GM18517 (cell line): Measurements from ENCODE around the gene ZBTB4.
A peak's percentile ranks its signal among the peaks of the same experiment; 100 is the strongest.
"Not testable (repeated sequence)": the region's sequence is repeated elsewhere in the genome, so short reads cannot be mapped to it uniquely, and the experiment has no call there.

Experiments
- ATAC-seq: cut with Tn5 transposase; IDR thresholded peaks from one replicate; pipeline ENCODE4 v1.9.1; 2021; ENCODE audit warnings: mild to moderate bottlenecking, moderate library complexity; ENCODE audit not compliant: unreplicated experiment

The ZBTB4 gene

DNA sequence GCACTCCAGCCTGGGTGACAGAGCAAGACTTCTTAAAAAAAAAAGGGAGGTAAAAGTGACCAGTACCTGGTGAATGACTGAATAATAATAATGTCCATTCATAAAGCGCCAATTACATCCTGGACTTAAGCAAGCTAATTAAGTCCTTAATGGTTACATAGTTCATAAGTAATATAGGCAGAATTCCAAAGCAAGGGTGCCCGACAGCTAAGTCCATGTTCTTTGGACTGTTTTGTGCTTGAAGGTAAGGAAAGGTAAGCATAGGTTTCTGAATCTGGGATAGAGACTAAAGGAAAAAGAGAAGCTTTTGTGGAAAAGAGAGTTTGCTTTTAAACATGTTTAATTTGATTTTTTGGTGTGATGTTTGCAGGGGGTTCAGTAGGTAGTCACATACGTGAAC is 14.5 kb upstream of the ZBTB4 start:
- no peak for ATAC-seq

DNA sequence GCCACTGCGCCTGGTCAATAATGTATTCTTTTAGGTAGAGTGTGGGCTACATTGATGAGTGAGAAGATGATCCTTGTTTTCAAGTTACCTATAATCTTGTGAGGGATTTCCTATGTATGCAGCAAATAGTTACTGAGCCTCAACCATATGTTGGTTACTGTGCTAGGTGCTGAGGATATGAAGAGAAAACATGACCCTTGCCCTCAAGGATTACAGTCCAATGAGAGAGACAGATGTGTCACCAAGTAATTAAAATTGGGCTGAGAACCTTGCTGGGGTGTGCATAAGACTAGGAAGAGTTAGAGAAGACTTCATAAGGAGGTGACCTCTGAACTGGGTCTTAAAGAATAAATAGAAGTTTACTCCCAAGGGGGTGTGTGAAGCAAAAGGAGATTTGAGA is 12.2 kb upstream of the ZBTB4 start:
- ATAC-seq, result no peak

DNA sequence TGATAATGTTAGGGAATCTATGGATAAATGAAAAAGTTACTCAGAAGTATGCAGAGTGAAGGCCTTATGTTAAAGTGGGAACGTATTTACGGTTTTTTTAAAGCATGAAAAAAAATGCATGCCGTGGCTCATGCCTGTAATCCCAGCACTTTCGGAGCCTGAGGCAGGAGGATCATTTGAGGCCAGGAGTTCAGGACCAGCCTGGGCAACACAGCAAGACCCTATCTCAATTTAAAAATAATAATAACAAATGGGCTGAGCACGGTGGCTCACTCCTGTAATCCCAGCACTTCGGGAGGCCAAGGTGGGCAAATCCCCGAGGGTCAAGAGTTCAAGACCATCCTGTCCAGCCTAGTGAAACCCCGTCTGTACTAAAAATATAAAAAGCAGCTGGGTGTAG is 10.7 kb upstream of the ZBTB4 start:
- ATAC-seq, result no peak

DNA sequence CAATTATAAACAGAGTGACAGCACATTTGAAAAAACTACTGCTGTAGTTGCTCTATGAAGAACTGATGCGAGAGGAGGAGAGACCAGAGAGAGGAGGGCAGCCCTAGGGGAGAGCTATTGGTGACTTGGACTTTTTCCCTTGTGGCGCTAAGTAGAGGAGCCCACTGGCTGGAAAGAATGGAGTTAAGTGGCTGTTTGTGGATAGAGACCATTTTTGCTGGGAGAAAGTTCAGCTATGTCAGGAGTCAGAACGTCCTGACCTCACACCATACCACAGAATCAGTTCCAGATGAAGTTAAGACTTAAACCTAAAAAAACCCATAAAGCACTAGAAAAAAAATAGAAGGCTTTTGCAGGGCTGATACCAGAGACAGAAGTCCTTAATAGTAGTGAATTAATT is 6.8 kb upstream of the ZBTB4 start:
- no peak for ATAC-seq

DNA sequence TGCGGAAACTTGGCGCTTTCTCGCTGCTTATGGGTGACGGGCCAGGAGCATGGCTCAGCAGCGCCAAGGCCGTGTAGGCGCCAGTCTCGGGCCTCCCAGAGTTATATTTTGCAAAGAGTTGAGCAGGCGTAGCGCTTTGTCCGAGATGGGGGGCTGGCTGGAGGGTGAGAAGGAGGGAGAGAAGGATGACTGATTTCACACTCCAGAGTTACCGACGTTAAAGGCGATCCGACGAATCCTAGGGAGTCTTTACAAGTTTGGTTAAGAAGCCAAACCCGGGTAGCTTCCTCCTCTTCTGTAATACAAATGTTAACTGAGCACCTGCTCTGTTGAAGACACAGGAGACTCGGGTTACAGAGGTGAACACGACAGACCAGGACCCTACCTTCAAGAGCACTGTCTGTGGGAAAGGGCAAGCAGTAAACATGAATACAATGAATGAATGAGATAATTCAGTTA is 5.5 kb upstream of the ZBTB4 start:
- no peak for ATAC-seq

DNA sequence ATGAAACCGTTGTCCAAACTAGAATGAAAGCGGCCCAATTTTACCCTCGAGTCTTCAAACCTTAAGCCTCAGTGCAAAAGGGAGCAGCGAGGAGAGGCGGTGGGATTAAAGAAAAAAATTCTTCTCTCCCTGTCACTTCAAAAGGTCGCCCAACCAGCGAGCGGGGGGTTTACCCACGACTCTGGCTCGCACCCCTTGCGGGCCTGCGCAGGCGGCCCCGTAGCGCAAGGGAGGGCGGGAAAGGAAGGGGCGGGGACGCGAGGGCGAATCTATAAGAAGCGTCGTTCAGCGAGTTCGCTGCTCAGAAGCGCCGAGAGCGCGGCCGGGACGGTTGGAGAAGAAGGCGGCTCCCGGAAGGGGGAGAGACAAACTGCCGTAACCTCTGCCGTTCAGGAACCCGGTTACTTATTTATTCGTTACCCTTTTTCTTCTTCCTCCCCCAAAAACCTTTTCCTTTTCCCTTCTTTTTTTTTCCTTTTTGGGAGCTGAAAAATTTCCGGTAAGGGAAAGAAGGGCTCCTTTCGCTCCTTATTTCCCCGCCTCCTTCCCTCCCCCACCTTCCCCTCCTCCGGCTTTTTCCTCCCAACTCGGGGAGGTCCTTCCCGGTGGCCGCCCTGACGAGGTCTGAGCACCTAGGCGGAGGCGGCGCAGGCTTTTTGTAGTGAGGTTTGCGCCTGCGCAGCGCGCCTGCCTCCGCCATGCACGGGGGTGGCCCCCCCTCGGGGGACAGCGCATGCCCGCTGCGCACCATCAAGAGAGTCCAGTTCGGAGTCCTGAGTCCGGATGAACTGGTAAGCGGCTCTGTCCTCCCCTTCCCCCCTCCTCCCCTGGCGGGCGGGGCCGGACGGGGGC is 4.9 kb upstream of the ZBTB4 start, which contains the start of gene POLR2A:
Gene POLR2A, plus strand, starts transcription at position 300 of the 852 bp plus-strand sequence.
- ATAC-seq, result peak; percentile 65

DNA sequence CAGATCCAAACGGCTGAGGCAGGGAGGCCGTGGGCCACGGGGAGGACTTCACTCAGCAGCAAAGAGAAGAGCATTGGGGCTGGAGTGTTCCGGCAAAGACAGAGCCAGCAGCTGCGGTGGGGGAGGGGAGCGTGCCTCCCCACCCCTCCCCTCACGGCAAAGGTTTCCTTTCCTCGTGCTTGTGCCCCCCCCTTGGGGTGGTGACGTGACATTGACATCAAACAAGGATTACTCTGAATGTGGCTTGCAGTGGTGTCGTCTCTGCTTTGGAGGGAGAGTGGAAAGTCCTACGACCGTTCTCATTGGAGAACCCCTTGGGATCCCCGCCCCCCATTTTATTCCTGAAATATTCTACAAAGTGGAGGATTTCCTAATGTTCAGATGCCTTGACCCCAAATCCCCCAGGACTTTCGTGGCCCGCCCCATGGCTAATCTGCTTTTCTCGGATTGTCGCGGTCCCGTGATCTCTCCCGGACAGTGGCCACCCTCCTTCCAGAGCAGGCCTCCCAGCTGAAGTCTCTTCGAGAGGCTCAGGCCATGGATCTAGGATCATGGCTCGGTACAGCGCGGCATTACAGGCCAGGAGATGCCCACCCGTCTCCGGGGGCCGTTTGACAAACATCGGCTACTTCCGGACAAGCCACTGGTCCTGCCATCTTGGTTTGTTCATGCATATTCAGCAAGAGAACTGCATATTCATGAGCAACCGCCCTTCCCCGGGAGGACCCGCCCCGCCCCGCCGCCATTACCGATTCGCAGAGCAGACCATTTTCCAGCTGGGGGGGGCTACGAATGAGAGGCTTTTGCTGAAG is 4.0 kb upstream of the ZBTB4 start:
- peak; percentile 35 for ATAC-seq

DNA sequence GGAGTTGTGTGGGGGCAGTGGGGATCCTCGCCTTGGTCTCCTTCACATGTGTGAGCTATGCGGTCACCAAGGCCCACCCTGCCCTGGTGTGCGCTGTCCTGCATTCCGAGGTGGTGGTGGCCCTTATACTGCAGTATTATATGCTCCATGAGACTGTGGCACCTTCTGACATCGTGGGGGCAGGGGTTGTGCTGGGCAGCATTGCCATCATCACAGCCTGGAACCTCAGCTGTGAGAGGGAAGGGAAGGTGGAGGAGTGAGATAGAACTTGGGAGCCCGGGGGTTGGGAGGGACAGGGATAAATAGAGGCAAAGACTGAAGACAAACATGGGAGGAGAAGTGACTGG is 3.3 kb upstream of the ZBTB4 start:
- not testable (repeated sequence) for ATAC-seq

DNA sequence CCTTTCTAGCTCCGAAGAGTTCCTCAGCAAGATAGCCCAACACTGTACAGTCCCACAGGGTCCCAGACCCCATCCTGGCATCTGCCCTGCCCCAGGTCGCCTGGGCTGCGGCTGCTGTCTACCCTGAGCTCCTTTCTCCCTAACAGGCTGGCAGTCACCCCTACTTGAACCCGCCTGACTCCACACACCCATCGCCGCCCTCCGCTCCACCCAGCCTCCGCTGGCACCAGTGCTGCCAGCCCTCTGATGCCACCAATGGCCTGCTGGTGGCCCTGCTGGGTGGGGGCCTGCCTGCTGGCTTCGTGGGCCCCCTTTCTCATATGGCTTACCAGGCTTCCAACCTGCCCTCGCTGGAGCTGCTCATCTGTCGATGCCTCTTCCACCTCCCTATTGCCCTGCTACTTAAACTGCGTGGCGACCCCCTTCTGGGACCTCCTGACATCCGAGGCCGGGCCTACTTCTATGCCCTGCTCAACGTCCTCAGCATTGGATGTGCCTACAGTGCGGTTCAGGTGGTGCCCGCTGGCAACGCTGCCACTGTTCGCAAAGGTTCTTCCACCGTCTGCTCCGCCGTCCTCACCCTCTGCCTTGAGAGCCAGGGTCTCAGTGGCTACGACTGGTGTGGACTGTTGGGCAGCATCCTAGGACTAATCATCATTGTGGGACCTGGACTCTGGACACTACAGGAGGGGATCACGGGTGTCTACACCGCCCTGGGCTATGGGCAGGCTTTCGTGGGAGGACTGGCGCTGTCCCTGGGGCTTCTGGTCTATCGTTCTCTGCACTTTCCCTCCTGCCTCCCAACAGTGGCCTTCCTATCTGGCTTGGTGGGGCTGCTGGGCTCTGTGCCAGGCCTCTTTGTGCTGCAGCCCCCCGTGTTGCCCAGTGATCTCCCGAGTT is 2.7 kb upstream of the ZBTB4 start:
- not testable (repeated sequence) for ATAC-seq

DNA sequence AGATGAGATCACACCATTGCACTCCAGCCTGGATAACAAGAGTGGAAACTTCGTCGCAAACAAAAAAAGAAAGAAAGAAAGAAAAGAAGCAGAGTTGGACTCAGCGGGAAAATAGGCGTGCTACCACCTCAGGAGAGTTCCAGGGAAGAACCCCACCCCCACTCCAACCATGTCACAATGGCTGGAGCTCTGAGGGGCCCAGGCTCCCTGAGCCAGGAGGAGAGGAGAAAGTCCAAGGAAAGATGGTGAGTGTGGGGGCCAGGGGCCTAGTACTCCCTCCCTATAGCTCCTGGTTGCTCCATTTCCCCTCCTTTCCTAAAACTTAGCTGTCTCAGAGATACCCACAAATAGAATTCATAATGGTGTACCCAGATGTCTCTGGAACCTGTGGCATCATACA is 1.8 kb upstream of the ZBTB4 start, which contains the start of gene SLC35G6:
Gene SLC35G6, plus strand, starts transcription at position 172 of the 400 bp plus-strand sequence. Its CDS starts 71 bp downstream, at position 243.
- not testable (repeated sequence) for ATAC-seq

DNA sequence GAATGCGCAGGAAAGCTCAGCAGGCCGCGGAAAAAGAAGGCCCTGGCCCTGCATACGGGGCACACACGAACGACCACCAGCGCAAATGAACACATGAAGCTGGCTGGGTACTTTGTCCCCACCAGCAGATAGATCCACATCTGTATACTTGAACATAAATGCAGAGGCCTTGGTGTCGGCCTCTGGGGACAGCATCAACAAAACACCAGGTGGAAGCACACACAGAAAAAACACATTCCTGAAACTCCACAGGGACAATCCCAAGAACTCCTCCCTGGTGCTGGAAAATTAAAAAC is 606 bp upstream of the ZBTB4 start:
- ATAC-seq, result no peak

DNA sequence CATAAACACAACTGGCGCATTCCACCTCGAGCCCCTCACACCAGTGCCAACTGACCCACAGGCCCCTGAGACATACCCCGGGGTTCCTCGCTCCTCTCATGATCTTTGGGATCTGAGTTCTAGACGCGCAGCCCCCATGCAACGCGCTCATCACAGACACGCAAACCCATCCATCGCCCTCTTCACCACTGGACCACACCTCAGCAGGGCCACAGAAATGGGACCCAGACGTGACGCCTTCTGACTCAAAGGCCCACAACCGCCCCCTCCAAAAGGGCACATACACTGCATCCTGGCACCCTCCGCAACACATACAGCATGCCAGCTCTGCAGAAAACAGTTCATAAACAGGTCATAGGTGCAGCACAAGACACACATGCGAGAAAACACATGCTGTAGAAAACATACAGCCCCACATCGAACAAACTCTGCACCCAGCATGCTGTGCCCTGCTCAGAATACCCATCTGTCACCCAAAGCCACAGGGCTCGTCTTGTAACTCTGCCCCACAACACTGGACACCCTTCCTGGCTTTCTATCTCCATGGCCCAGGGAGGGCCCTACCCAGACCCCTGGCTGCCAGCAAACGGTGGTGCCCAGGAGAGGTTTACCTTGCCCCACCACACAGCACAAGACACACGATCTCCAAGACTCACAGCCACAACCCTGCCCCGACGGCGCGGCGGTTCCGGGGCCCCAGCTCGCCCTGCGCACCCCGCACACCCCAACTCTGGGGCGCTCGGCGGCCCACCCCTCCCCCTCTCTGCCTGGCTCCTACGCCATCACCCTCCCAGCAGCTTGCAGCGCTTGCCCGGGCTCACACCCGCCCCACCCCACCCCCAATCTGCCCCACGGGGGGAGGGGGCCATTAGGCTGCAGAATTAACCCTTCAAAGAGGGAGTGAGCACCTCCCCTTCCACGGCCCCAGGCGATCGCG is 887 bp downstream of the ZBTB4 start:
- ATAC-seq, result no peak

DNA sequence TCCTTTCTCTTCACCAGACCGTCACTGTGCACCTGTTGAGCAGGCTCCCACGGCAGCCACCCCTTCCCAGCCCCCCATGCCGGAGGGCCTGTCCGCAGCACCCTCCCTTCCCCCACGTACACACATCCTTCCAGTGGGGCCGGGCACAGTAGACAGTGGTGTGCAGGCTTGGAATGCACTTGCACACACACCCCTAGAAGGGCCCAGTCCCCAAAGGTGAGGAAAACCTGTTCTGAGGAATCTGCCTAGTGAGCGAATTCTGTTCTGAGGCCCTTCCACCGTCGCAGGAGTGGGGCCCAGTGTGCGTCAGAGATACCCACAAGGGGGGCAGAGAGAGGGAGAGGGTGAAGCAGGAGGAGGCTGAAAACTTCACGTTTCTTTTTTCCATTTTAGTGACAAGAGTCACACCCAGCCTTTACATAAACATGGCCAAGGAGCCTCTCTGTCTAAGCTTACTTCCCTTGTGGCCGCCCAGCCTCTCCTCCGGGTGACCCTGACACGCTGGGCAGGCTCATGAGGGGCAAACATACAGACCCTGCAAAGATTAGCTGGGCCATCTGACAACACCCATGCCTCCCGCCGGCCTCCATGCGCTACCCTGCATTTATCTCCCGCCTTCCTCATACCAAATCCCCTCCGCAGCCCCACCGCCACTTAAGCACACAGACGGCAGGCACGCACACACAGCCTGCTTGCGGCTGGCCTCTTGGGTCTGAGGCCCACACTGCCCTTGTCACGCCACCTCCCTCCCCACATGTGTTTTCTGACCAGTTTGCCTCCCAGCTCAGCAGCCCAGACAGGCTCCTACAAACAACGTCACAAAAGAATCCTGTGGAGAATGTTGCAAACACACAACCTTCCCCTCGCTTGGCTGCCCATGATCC is 1.8 kb downstream of the ZBTB4 start:
- ATAC-seq, result no peak

DNA sequence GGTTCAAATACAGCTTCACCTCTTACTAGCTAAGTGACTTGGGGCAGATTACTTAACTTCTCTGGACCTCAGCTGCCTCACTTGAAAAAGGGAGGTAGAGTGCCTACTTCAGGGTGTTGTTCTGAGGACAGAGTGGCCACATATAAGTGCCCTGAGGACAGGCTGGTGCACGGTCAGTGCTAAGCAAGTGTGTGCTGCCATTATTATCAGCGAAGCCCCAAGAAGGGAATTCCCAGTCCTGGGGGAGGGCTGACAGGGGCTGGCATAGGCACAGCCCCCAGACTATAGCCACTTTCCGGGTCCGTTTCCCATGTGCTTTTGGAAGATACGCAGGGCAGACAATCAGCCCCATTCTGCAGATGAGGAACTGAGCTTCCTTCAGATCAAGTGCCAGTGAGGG is 2.5 kb downstream of the ZBTB4 start:
- no peak for ATAC-seq

DNA sequence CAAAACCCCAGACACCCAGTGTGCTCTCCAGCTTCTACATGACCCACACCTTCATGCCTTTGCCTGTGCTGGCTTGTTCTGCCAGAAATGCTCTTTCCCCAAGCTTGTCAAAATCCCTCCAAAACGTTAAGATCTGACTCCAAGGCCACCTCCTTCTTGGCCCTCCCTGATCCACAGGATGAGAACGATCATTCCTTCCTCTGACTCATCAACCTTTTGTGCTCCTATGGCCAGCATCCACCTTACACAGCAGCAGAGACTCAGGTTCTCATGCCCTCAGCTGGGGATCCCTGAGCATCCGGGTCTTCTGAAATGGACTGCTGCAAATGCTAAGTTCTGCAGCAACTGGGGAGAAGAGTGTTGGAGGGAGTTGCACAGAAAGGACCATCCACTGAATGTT is 2.9 kb downstream of the ZBTB4 start:
- no peak for ATAC-seq

DNA sequence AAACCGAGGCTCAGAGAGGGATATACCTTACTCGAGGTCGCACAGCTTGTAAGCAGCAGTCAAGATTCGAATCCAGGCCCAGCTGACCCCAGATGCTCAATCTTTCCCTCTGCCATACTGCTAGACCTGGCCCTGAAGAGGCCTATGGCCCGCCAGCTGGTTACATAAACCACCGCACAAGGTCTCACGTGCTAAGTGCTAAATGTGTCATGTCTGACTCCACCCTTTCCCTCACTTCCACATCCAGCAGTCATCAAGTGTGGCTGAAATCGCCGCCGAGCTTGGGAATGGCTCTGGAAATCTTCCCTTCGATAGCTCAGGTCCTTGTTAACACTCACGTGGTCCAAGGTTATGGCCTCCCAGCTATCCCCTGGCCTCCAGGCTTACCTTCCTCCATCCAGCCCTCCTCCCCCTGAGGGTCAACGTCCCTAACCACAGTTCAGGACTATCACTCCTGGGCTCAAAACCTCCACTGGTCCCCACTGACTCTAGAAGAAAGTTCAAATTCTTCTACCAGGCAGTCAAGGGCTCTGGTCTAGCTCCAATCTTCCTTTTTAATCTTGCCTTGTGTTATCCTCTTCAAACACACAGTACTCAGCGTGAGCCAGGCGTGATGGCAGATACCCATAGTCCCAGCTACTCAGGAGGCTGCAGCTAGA is 3.5 kb downstream of the ZBTB4 start:
- no peak for ATAC-seq

DNA sequence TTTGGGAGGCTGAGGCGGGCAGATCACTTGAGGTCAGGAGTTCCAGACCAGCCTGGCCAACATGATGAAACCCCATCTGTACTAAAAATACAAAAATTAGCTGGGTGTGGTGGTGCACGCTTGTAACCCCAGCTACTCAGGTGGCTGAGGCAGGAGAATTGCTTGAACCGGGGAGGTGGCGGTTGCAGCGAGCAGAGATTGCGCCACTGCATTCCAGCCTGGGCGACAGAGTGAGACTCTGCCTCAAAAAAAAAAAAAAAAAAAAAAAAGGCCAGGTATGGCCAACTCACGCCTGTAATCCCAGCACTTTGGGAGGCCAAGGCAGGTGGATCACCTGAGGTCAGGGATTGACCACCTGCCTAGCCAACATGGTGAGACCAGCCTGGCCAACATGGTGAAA is 4.7 kb downstream of the ZBTB4 start:
- not testable (repeated sequence) for ATAC-seq

DNA sequence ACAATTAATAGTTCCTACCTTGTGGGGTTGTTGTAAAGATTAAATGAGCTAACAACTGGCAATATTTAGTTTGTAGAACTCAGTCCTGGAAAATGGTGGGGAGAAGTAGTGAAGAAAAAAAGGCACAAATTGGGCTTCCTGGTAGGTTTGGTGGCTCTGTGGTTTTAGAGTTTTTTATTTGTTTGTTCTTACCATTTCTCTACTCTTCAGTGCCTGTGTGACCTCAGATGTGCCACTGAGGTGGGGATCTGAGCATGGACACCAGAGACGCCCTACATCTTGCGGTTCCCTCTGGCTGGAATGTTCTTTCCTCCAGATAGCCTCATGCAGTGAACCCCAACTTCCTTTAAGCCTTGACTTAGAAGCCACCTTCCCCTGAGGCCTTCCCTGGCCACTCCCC is 7.7 kb downstream of the ZBTB4 start:
- no peak for ATAC-seq
